Endodermal cell (in vitro differentiated cells): ENCODE results near the gene NSMCE1. TPM values are rescaled to one million over a fixed set of nuclear protein-coding genes. Genes with fewer than 3 reads are reported as not detected.

Source experiments
- DNase-seq: peaks from one replicate; pipeline ENCODE4 v3.0.0-alpha.2; 2017
- H3K27ac ChIP-seq: 2 replicates; pipeline ENCODE4 v1.5.1; 2013; ENCODE audit warnings: mild to moderate bottlenecking, low read depth, low read length, moderate library complexity
- H3K27me3 ChIP-seq: 2 replicates; pipeline ENCODE4 v1.6.1; 2013; ENCODE audit warnings: mild to moderate bottlenecking, low read length, moderate library complexity; ENCODE audit not compliant: insufficient read depth, control insufficient read depth, poor library complexity, severe bottlenecking
- H3K36me3 ChIP-seq: 2 replicates; pipeline ENCODE4 v1.7.0; 2013; ENCODE audit warnings: mild to moderate bottlenecking, low read length, moderate library complexity; ENCODE audit not compliant: control insufficient read depth, insufficient read depth
- H3K4me1 ChIP-seq: one replicate; pipeline ENCODE4 v1.7.0; 2013; ENCODE audit warnings: low read length; ENCODE audit not compliant: control insufficient read depth, insufficient read depth
- H3K4me3 ChIP-seq: 2 replicates; pipeline ENCODE4 v1.5.1; 2013; ENCODE audit warnings: mild to moderate bottlenecking, low read length, moderate library complexity
- H3K9ac ChIP-seq: 2 replicates; pipeline ENCODE4 v1.6.1; 2013; ENCODE audit warnings: mild to moderate bottlenecking, low read length, moderate library complexity; ENCODE audit not compliant: poor library complexity, severe bottlenecking; ENCODE audit errors: extremely low read depth
- H3K9me3 ChIP-seq: 2 replicates; pipeline ENCODE4 v1.6.1; 2013; ENCODE audit warnings: mild to moderate bottlenecking, low read length, moderate library complexity; ENCODE audit not compliant: control insufficient read depth
- H3K27ac Mint-ChIP-seq: 2 replicates; pipeline ENCODE4 v1.8.0; 2020; ENCODE audit warnings: mixed read lengths
- H3K27me3 Mint-ChIP-seq: 2 replicates; pipeline ENCODE4 v1.8.0; 2021; ENCODE audit warnings: mild to moderate bottlenecking, mixed read lengths; ENCODE audit not compliant: insufficient read depth
- H3K36me3 Mint-ChIP-seq: 2 replicates; pipeline ENCODE4 v1.8.0; 2020; ENCODE audit warnings: low read depth, mixed read lengths
- H3K4me1 Mint-ChIP-seq: 2 replicates; pipeline ENCODE4 v1.8.0; 2020; ENCODE audit warnings: mixed read lengths
- H3K4me3 Mint-ChIP-seq: 2 replicates; pipeline ENCODE4 v1.8.0; 2020; ENCODE audit warnings: mild to moderate bottlenecking, moderate library complexity, mixed read lengths
- H3K9me3 Mint-ChIP-seq: 2 replicates; pipeline ENCODE4 v1.8.0; 2020; ENCODE audit warnings: mild to moderate bottlenecking, mixed read lengths
- CTCF ChIP-seq: fragments of 200-600 bp; sonication (generic); conservative IDR thresholded peaks from 2 replicates; pipeline ENCODE4 v1.5.0; 2021; ENCODE audit warnings: antibody characterized with exemption, mild to moderate bottlenecking
- WGBS, 2 experiments: methylation state at CpG; one replicate each; pipeline versions ENCODE4 v1.1.5 to v1.1.7; 2013; ENCODE audit warnings: missing lambda C conversion rate in 2 of 2, mixed read lengths in 1 of 2; ENCODE audit not compliant: insufficient coverage in 1 of 2, insufficient read length in 1 of 2; 5-methylcytosine and 5-hydroxymethylcytosine counted together
- total RNA-seq, 2 donors: library from RNA; stranded (reverse); fragmentation: NEBNext Ultra II Directional in 1 of 2; extraction: Animal tissue kit (Norgen Biotek cat#: 25700) in 1 of 2; gene quantifications; 2 replicates in 1 of 2; 3 replicates in 1 of 2; pipeline ENCODE4 v1.2.1, GENCODE V29; 2021

Gene NSMCE1
- total RNA-seq, 2 donors from 2014 or later = 22.3 to 22.4 TPM

GRCh38 chr16:27199736-27200135 is 68.8 kb downstream of the NSMCE1 start:
- no peaks in the 10 kb centered on the region for H3K36me3 Mint-ChIP-seq
- Histone ChIP-seq H3K36me3 (no peaks in the 10 kb centered on the region), H3K9me3 (no peaks in the 10 kb centered on the region), H3K9ac (no peak overlapping the region), H3K27me3 (no peaks in the 10 kb centered on the region), H3K27ac (no peak overlapping the region), H3K4me1 (peaks cover 12% of the 10 kb centered on the region), H3K4me3 (no peak overlapping the region)
- H3K27me3 Mint-ChIP-seq = peaks cover 7% of the 10 kb centered on the region
- 80 to 100% methylated on average over 1 of the region's 1 CpG for WGBS, 2 experiments
- DNase-seq = no peak
- peaks cover 43% of the 10 kb centered on the region for H3K4me1 Mint-ChIP-seq
- TF ChIP-seq CTCF = no peak
- peaks cover 29% of the 10 kb centered on the region for H3K9me3 Mint-ChIP-seq
- no peak overlapping the region for H3K27ac Mint-ChIP-seq
- no peak overlapping the region for H3K4me3 Mint-ChIP-seq

DNA sequence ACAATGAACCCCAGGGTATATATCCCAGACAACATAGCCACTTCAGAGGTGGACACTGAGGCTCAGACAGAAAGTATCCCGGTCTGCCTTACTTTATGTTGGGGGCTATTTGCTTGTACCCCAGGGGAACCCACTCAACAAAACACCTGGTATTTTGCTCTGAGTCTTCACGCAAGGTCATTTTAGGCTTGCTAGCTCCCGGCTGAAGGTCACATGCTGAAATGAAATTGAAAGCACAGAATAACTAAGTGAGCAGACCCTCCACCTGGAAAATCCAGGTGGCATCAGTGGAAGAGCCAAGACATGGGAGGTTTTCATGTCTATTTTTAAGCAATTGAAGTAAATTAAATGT is 69.4 kb downstream of the NSMCE1 start:
- peaks cover 35% of the 10 kb centered on the region for H3K9me3 Mint-ChIP-seq
- TF ChIP-seq CTCF = no peak
- H3K4me3 Mint-ChIP-seq = no peak overlapping the region
- no peak for DNase-seq
- H3K27ac ChIP-seq = no peak overlapping the region
- H3K4me1 ChIP-seq = peaks cover 9% of the 10 kb centered on the region
- H3K27me3 ChIP-seq = no peaks in the 10 kb centered on the region
- no peaks in the 10 kb centered on the region for H3K36me3 ChIP-seq
- WGBS, 2 experiments = 100% methylated on average over 1 to 3 of the region's 3 CpGs
- peaks cover 40% of the 10 kb centered on the region for H3K4me1 Mint-ChIP-seq
- peaks cover 9% of the 10 kb centered on the region for H3K27me3 Mint-ChIP-seq
- H3K9me3 ChIP-seq = no peaks in the 10 kb centered on the region
- no peak overlapping the region for H3K9ac ChIP-seq
- no peak overlapping the region for H3K4me3 ChIP-seq
- H3K27ac Mint-ChIP-seq = no peak overlapping the region
- no peaks in the 10 kb centered on the region for H3K36me3 Mint-ChIP-seq

DNA sequence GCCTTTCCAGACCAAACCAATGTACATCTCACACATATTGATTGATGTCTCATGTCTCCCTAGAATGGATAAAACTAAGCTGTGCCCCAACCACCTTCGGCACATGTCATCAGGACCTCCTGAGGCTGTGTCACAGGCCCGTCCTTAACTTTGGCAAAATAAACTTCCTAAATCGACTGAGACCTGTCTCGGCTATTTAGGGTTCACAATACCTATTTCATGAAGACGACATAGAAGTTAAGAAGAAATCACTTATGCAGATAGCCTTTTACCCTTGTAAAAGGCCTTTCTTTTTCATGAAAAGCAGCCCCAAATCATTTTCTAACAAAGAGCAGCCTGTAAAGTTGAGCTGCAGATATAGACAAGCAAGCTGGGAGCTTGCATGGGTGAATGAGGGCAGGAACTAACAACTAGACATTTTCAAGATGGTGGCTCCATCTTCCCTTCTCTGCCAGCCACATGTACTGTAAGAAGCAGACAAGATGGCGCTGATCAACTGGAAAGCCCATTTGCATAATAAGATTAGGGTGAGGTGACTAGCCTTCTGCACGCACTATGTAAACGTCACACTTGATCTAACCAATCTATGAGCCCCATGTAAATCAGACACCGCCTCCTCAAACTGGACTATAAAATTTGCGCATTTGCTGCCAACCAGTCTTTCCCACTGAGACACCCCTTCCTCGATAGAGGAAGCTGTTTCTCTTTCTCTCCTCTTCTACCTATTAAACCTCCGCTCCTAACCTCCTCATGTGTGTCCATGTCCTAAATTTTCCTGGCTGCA is 69.9 kb downstream of the NSMCE1 start:
- Mint-ChIP-seq H3K4me3 (no peak overlapping the region), H3K9me3 (peaks cover 35% of the 10 kb centered on the region), H3K27me3 (peaks cover 9% of the 10 kb centered on the region), H3K27ac (peak overlapping the region; percentile 59), H3K36me3 (no peaks in the 10 kb centered on the region), H3K4me1 (peaks cover 38% of the 10 kb centered on the region)
- DNase-seq = no peak
- no peak overlapping the region for H3K27ac ChIP-seq
- peaks cover 9% of the 10 kb centered on the region for H3K4me1 ChIP-seq
- H3K9me3 ChIP-seq = no peaks in the 10 kb centered on the region
- no peak overlapping the region for H3K9ac ChIP-seq
- H3K27me3 ChIP-seq = no peaks in the 10 kb centered on the region
- 92 to 93% methylated on average over 12 of the region's 12 CpGs for WGBS, 2 experiments
- no peaks in the 10 kb centered on the region for H3K36me3 ChIP-seq
- no peak for TF ChIP-seq CTCF
- H3K4me3 ChIP-seq = no peak overlapping the region
